Measurements from ENCODE around the gene MRM1. TPM values are rescaled to one million over a fixed set of nuclear protein-coding genes. Genes with fewer than 3 reads are reported as not detected.

The MRM1 gene
- total and polyA plus RNA-seq, 9 of the 15 experiments (the other 6 are each of a cell fraction or from before 2014, with no cell fraction given): 0.61 to 28.4 (median 21.5) TPM

DNA sequence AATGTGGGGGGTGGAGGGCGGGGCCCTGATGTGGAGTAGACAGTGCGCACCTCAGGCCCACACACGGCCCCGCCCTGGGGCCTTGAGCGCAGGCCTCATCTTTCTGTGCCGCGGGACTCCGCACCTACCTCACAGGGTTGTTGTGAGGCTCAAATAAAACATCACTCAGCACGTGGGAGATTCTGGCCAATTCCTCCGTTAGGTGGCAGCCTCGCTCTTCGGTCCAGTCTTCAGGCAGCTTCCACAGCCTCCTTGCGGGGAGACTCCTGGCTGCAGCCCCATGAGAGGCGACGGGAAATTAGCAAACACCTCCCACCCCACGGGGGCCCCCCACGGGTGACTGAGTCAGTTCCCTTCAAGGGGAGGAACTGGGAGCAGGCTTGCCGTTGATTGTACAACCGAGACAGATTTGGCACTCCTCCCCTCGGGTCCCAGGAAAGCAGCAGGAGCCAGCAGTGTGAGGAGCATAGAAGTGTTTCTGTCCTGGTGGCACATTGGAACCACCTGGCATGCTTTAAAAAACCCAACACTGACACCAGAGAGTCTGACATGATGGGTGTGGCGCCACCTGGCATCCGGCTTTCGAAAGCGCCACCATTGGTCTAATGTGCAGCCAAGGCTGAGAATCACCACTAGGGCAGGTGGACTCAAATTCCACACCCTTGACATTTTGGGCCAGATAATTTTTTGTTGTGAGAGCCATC lies 7.6 kb downstream of the MRM1 start (continued):
- TF ChIP-seq, protein P1, sequence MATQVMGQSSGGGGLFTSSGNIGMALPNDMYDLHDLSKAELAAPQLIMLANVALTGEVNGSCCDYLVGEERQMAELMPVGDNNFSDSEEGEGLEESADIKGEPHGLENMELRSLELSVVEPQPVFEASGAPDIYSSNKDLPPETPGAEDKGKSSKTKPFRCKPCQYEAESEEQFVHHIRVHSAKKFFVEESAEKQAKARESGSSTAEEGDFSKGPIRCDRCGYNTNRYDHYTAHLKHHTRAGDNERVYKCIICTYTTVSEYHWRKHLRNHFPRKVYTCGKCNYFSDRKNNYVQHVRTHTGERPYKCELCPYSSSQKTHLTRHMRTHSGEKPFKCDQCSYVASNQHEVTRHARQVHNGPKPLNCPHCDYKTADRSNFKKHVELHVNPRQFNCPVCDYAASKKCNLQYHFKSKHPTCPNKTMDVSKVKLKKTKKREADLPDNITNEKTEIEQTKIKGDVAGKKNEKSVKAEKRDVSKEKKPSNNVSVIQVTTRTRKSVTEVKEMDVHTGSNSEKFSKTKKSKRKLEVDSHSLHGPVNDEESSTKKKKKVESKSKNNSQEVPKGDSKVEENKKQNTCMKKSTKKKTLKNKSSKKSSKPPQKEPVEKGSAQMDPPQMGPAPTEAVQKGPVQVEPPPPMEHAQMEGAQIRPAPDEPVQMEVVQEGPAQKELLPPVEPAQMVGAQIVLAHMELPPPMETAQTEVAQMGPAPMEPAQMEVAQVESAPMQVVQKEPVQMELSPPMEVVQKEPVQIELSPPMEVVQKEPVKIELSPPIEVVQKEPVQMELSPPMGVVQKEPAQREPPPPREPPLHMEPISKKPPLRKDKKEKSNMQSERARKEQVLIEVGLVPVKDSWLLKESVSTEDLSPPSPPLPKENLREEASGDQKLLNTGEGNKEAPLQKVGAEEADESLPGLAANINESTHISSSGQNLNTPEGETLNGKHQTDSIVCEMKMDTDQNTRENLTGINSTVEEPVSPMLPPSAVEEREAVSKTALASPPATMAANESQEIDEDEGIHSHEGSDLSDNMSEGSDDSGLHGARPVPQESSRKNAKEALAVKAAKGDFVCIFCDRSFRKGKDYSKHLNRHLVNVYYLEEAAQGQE (IDR thresholded peaks at IDR 0.05; ENCODE audit: borderline replicate concordance): peak; percentile 53; the same call in 1 of the 2 replicates
- TF ChIP-seq, protein P1 (CRISPR knock-in tag; IDR thresholded peaks at IDR 0.05; ENCODE audit: low read depth): no peak
- TF ChIP-seq, protein P2, sequence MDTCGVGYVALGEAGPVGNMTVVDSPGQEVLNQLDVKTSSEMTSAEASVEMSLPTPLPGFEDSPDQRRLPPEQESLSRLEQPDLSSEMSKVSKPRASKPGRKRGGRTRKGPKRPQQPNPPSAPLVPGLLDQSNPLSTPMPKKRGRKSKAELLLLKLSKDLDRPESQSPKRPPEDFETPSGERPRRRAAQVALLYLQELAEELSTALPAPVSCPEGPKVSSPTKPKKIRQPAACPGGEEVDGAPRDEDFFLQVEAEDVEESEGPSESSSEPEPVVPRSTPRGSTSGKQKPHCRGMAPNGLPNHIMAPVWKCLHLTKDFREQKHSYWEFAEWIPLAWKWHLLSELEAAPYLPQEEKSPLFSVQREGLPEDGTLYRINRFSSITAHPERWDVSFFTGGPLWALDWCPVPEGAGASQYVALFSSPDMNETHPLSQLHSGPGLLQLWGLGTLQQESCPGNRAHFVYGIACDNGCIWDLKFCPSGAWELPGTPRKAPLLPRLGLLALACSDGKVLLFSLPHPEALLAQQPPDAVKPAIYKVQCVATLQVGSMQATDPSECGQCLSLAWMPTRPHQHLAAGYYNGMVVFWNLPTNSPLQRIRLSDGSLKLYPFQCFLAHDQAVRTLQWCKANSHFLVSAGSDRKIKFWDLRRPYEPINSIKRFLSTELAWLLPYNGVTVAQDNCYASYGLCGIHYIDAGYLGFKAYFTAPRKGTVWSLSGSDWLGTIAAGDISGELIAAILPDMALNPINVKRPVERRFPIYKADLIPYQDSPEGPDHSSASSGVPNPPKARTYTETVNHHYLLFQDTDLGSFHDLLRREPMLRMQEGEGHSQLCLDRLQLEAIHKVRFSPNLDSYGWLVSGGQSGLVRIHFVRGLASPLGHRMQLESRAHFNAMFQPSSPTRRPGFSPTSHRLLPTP (IDR thresholded peaks at IDR 0.05; ENCODE audit: borderline replicate concordance, extremely low read depth, insufficient read length): no peak
- TF ChIP-seq ZNF239 (CRISPR knock-in tag; IDR thresholded peaks at IDR 0.05): no peak
- TF ChIP-seq HMBOX1 (IDR thresholded peaks at IDR 0.05): no peak
- no peak for TF ChIP-seq PTRF (tag; IDR thresholded peaks at IDR 0.05)
- no peak for TF ChIP-seq SMARCC2 (IDR thresholded peaks at IDR 0.05; ENCODE audit: low read depth)
- TF ChIP-seq RBM14 (IDR thresholded peaks at IDR 0.05; ENCODE audit: borderline replicate concordance, insufficient read depth, low read depth, low read length): no peak
- no peak for TF ChIP-seq MECOM (CRISPR knock-in tag; IDR thresholded peaks at IDR 0.05)
- no peak for TF ChIP-seq ZEB2 (IDR thresholded peaks at IDR 0.05)
- no peak for TF ChIP-seq PRPF4 (IDR thresholded peaks at IDR 0.05; ENCODE audit: insufficient read depth, low read depth, low read length, poor library complexity, severe bottlenecking)
- TF ChIP-seq HDAC6 (IDR thresholded peaks at IDR 0.05; ENCODE audit: low read depth, low read length): no peak
